Fibroblast of skin of scalp (primary cell): ENCODE measurements around the gene ELFN1.

Experiments used
- DNase-seq: peaks from one replicate; pipeline ENCODE4 v3.0.0-alpha.2; 2013

The ELFN1 gene

GRCh38 chr7:1727812-1728570 is 57.9 kb downstream of the ELFN1 start:
- DNase-seq: no peak

GRCh38 chr7:1729183-1729582 is 59.1 kb downstream of the ELFN1 start:
- no peak for DNase-seq

GRCh38 chr7:1729773-1730172 is 59.7 kb downstream of the ELFN1 start:
- no peak for DNase-seq

GRCh38 chr7:1732072-1732471 is 62.0 kb downstream of the ELFN1 start:
- no peak for DNase-seq

GRCh38 chr7:1732645-1733044 is 62.6 kb downstream of the ELFN1 start:
- no peak for DNase-seq

GRCh38 chr7:1733206-1733907 is 63.3 kb downstream of the ELFN1 start:
- DNase-seq: no peak

- no peak for DNase-seq
Measured at GRCh38 chr7:1733908-1734730, 64.0 kb downstream of the ELFN1 start.

- no peak for DNase-seq
Measured at GRCh38 chr7:1735262-1735661, 65.2 kb downstream of the ELFN1 start.

GRCh38 chr7:1735806-1736483 is 65.9 kb downstream of the ELFN1 start:
- no peak for DNase-seq

GRCh38 chr7:1736484-1736817 is 66.4 kb downstream of the ELFN1 start:
- DNase-seq: no peak

- no peak for DNase-seq
Measured at GRCh38 chr7:1736830-1737229, 66.8 kb downstream of the ELFN1 start.

GRCh38 chr7:1737523-1737922 is 67.4 kb downstream of the ELFN1 start:
- DNase-seq: no peak

GRCh38 chr7:1737956-1738355 is 67.9 kb downstream of the ELFN1 start:
- no peak for DNase-seq

- no peak for DNase-seq
Measured at GRCh38 chr7:1738511-1738910, 68.4 kb downstream of the ELFN1 start.

GRCh38 chr7:1738956-1739355 is 68.9 kb downstream of the ELFN1 start:
- DNase-seq: no peak

- no peak for DNase-seq
Measured at GRCh38 chr7:1739593-1739992, 69.5 kb downstream of the ELFN1 start.

GRCh38 chr7:1740214-1740613 is 70.1 kb downstream of the ELFN1 start:
- no peak for DNase-seq

- DNase-seq: no peak
Measured at GRCh38 chr7:1741246-1741645, 71.2 kb downstream of the ELFN1 start.

- DNase-seq: no peak
Measured at GRCh38 chr7:1741751-1742554, 71.9 kb downstream of the ELFN1 start.

- DNase-seq: peak; percentile 33
Measured at GRCh38 chr7:1742555-1743303, 72.7 kb downstream of the ELFN1 start.
